MM.1S (cell line): ENCODE measurements around the gene ARHGEF37.

Experiments
- CTCF ChIP-seq: fragments of 300-600 bp; sonication (generic); IDR thresholded peaks from 2 replicates; pipeline ENCODE4 v1.5.1; 2016; ENCODE audit warnings: antibody characterized with exemption, low read length, mixed read lengths
- EZH2 ChIP-seq: fragments of 300-600 bp; sonication (generic); optimal IDR thresholded peaks from 2 replicates; pipeline ENCODE3; 2017; ENCODE audit warnings: low read depth, mild to moderate bottlenecking, antibody characterized with exemption, low read length, mixed read lengths

GRCh38 chr5:149629421-149629820 lies 48.1 kb downstream of the ARHGEF37 start:
- TF ChIP-seq CTCF (no peak), EZH2 (no peak)
